Umbilical cord (tissue), 2 donors: ENCODE results near the gene PHACTR2. TPM values are rescaled to one million over a fixed set of nuclear protein-coding genes. Genes with fewer than 3 reads are reported as not detected.

Experiments used
- DNase-seq: peaks from one replicate; pipeline ENCODE4 v3.0.0-alpha.2; 2015; ENCODE audit warnings: low spot score
- total RNA-seq: library from RNA; depleted of rRNA; stranded (reverse); fragments of >200 nt; gene quantifications from one replicate; pipeline ENCODE4 v1.2.3, GENCODE V29; 2014; ENCODE audit warnings: low replicate concordance; ENCODE audit not compliant: insufficient read depth

PHACTR2 gene
- total RNA-seq, 1 donor from 2014 or later, result 232 TPM

DNA sequence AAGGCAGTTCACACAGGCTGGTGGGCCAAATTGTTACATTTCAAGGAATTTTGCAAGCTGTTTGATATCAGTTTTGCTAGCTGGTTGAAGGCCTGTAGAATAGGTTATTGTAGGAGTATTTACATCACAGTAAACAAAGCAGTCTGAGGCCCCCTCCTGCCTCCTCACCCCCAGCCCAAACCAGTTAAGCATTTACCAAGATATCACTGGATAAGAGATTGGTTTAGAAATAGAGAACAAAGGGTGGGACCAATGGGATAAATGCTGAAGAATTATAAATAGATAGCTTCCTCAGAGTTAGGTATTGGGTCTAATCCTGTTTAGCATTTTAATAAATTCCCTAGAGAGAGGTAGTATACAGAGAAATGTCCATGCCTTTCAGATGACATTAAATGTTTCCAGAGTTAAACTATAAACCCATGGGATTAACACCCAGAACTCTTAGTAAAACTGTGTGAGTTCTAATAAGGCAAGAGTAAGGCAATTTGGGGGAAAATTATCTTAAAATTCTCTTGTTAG, 2.3 kb upstream of the PHACTR2 start:
- no peak for DNase-seq

GRCh38 chr6:143675946-143676345, 1.8 kb upstream of the PHACTR2 start:
- DNase-seq, result peak; percentile 79

- DNase-seq, result no peak
These were observed 1.2 kb upstream of the PHACTR2 start for GRCh38 chr6:143676437-143677045.

- DNase-seq, result no peak
These were observed 231 bp upstream of the PHACTR2 start for GRCh38 chr6:143677577-143677890.

- DNase-seq, result peak; percentile 42
These were observed 1.3 kb downstream of the PHACTR2 start for GRCh38 chr6:143679041-143679440.

- peak; percentile 63 for DNase-seq
These were observed 2.4 kb downstream of the PHACTR2 start for GRCh38 chr6:143680141-143680540.

GRCh38 chr6:143682805-143683204, 5.0 kb downstream of the PHACTR2 start:
- DNase-seq, result no peak

- DNase-seq, result no peak
These were observed 6.7 kb downstream of the PHACTR2 start for GRCh38 chr6:143684486-143684885.

DNA sequence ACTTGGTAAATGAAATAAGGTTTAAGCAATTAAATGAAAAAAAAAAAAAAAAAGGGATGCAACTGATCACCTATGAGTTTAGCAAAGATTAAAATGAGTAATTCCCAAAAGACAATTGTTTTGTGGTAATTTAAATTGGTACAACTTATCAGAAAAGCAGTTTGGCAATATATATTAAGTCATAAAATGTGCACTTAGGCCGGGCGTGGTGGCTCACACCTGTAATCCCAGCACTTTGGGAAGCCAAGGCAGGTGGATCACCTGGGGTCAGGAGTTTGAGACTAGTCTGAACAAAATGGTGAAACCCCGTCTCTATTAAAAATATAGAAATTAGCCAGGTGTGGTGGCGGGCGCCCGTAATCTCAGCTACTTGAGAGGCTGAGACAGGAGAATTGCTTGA, 7.9 kb downstream of the PHACTR2 start:
- DNase-seq, result no peak

GRCh38 chr6:143687591-143687990, 9.8 kb downstream of the PHACTR2 start:
- peak; percentile 2 for DNase-seq

DNA sequence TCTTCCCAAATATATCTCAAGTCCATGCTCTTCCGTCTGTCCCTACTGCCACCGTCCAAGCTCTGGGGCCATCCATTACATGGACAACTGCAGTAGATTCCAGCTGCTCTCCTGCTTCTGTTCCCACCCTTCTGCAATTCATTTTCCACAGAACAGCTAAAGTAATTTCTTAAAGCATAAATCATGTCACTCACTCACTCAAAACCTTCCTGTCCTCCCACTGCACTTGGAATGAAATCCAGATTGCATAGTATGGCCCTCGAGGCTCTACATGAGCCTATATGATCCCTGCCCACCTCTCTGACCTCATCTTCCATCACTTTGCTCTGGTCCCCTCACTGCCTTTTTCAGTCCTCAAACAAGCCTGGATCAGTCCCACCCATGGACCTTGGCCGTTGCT, 10.9 kb downstream of the PHACTR2 start:
- no peak for DNase-seq

- DNase-seq, result no peak
These were observed 12.1 kb downstream of the PHACTR2 start for GRCh38 chr6:143689852-143690251.

- DNase-seq, result no peak
These were observed 13.4 kb downstream of the PHACTR2 start for GRCh38 chr6:143691155-143691554.

GRCh38 chr6:143691900-143692636, 14.3 kb downstream of the PHACTR2 start:
- no peak for DNase-seq

DNA sequence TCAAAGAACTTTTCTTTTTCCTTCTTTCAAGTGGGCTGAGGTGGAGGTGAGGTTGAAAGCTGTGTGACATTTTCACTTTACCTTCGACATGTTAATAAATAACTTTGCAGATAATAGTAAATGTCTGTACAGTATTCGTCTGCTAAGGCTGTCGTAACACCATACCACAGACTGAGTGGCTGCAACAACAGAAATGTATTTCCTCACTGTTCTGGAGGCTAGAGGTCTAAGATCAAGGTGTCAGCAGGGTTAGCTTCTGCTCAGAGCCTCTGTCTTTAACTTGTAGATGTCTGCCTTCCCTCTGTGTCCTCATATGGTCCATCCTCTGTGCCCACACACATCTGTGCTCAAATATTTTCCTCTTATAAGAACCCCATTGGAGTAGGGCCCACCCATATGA, 14.9 kb downstream of the PHACTR2 start:
- no peak for DNase-seq

GRCh38 chr6:143694013-143694412, 16.2 kb downstream of the PHACTR2 start:
- no peak for DNase-seq

- peak; percentile 62 for DNase-seq
These were observed 16.8 kb downstream of the PHACTR2 start for GRCh38 chr6:143694560-143694959.

DNA sequence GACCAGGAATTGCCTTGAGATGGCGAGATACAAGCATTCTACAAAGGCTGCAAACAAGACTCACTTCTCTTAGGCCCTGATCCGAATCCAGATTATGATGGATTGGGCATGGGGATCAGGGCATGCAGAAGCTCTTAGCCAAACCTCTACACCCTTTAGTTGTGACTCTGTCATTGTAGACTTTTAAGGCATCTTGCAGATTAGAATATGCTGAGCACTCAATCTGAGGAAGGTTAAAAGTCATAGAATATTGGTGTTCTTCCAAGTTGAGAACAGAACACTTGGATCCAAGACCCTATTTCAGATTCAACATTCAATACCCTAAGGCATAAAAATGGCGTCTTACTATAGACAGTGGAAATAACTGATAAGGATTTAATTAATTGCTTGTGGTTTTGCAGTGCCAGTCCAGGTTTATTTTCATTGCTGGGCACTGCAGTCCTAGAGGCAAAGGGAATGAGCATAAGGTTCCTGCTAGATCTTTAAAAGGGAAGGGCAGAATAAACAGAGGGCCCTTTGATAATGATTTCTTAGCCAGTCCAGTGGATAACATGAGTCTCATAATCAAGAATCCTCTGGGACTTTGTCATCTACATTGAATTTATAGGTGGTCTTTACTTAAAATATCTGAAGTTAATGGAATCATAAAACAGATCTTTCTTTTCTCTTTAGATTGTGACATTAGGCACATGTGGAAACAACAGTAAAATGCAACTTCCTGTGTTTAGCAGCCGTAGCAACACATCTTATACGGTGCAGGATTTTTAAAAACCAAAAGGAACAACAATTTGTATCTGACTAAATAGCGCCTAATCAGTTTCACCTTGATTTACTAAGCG, 17.6 kb downstream of the PHACTR2 start:
- no peak for DNase-seq

DNA sequence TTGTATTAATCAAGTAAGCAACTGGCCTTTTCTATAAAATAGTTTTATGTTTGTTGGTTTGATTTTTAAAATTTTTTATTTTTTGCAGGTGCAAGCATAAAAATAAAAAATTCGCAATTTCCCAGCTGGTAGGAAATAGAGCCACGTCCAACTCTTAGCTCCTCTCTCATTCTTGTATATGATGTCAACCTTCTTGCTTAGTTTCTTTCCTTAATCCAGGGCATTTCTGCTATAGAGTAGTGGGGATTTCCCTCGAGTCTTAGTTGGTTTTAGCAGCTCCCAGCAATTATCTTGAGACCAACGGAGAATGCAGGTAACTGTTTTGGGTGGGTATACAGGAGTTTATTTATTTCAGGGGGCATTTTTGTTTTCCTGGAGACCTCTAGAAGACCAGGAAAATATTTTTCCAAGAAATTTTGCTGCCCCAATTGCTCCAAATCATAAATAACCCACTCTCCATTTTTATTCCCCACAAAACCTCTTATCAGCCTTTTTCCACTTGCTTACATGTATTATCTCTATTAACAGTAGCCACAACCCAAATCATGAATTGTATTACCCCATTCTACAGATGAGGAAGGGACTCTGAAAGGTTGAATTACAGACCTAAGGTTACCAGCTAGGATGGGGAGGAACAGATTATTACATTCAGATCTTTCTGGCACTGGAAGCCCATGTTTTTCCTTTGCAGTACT, 18.4 kb downstream of the PHACTR2 start:
- no peak for DNase-seq

- DNase-seq, result no peak
These were observed 18.9 kb downstream of the PHACTR2 start for GRCh38 chr6:143696664-143697000.

GRCh38 chr6:143697076-143697800, 19.5 kb downstream of the PHACTR2 start:
- no peak for DNase-seq
